ENCODE results near the gene PLXNB2. TPM values are rescaled to one million over a fixed set of nuclear protein-coding genes. Genes with fewer than 3 reads are reported as not detected.

PLXNB2 gene
- total RNA-seq, 1 donor from 2014 or later, result 46.0 TPM

DNA sequence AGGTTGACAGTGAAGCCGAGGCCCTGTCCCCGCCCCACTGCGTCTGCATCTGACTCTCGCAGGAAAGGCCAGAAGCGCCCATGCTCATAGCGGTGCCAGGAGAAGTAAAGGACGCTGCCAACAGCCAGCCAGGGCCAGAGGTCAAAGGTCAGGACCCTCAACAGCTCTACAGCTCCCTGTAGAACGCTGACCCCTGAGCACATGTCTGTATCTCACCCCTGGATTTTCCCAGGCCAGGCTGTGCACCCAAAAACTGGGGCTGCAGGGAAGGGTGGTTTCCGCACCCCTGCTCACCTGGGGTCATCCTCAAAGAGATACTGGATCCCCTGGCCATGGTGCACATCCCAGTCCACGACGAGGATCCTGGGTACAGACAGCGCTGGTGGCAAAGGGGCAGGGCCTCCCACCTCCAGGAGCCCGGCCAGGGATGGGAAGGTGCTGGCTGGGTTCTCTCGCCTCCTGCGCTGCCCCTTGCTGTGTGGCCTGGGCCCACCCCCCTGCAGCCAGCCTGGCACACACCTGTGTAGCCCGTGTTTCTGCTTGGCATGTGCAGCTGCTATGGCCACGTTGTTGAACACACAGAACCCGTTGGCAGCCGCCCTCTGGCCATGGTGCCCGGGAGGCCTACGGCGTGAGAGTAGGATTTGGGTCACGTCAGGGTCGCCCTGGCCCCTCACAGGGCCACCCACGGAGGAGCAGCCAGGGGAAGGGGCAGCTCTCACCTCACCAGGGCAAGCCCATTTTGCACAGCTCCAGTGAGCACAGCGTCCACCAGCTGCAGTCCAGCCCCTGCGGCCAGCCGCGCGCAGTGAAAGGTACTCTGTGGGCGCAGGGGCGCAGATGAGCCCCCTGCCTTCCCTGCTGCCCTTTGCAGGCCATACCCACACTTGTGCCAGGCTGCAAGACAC, 57.9 kb downstream of the PLXNB2 start:
- no peak for DNase-seq

DNA sequence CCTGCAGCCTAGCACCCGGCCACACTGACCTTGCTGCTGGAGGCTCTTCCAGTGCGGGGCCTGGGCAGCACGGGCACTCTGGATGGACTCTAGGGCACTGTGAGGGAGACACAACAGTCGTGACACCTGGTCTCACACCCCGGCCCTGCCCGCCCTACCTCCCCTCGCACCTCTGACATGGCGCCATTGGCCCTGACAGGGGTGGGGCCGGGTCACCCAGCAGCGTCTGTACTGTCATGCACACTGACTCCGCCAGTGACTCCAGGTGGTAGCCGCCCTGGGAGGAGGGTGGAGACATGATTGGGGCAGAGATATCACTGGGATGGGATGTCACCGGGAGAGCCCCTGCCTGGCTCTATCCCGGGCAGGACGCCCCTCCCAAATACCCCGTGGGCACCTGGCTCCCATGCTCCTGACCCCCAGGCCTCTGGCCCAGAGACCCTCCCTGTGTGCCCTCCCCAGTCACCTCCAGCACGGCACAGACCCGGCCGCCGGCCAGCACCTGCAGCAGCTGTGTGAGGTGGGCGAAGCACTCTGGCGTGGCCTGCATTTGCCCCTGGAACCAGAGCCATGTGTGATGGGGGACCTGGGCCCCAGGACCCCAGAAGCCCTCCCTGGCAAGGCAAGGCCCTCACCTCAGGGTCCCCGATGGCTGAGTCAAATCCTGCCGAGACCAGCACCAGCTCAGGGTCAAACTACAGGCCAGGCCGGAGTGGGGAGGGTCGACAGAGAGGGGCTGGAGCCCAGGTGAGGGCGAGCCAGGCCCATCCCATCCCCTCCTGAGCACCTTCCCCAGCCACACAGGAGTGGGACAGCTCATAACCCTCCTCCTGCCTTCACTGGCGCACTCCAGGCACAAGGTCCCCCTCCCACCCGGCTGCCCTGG, 59.0 kb downstream of the PLXNB2 start:
- no peak for DNase-seq

DNA sequence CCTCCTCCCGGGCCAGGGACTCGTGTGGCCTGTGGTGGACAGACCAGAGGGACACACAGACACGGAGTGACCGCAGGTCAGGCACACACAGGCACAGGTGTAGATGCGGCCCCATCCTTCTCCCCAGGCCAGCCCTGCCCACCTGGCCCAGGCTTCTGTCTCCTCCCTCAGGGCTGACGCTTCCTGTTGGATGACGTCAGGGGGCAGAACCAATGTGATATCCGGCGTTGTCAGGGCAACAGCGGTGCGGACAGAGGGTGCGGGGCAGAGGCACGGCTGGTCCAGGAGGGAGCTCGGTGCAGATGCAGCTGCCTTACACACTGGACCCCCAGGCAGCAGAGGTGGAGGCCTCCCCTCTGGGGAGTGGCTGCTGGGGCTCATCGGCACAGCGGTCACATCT, 59.7 kb downstream of the PLXNB2 start:
- DNase-seq, result no peak

DNA sequence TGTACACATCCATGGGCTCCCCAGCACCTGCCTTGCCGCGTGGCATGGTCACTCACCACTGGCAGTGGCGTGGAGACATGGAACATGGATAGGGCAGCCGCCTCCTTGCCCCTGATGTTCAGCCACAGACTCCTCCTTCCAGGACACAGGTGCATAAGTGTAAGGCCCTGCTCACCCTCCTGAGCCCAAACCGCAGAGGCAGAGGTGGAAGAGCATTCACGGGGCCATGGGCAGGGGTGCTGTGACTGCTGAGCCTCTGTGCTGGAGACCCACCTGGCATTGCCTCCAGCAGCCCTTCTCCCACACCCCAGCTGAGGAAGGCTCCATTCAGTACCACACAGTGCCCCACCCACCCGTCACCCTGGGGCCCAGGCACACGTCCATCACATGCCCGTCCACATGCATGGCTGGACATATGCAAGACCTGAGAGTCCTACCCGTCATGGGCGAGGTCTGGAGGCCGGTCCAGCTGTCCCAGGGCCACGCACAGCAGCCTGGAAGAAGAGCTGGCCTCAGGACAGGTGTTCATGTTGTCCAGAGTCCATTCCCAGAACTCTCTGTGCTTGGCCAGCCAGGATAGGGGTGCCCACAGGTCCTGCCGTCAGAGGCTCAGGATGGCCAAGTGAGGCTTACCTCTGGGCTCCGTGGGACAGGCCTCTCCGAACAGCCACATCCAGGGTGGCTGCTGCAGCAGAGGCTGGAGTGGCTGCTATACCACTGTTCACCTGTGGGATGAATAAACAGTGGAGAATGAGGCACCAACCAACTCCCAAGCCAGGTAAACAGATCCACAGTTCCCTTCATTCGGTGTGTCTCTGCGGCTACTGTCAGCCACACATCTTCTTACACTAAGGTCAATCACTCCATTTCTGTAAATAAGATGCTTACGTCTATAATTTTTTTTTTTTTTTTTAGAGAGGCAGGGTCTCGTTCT, 60.9 kb downstream of the PLXNB2 start:
- no peak for DNase-seq

DNA sequence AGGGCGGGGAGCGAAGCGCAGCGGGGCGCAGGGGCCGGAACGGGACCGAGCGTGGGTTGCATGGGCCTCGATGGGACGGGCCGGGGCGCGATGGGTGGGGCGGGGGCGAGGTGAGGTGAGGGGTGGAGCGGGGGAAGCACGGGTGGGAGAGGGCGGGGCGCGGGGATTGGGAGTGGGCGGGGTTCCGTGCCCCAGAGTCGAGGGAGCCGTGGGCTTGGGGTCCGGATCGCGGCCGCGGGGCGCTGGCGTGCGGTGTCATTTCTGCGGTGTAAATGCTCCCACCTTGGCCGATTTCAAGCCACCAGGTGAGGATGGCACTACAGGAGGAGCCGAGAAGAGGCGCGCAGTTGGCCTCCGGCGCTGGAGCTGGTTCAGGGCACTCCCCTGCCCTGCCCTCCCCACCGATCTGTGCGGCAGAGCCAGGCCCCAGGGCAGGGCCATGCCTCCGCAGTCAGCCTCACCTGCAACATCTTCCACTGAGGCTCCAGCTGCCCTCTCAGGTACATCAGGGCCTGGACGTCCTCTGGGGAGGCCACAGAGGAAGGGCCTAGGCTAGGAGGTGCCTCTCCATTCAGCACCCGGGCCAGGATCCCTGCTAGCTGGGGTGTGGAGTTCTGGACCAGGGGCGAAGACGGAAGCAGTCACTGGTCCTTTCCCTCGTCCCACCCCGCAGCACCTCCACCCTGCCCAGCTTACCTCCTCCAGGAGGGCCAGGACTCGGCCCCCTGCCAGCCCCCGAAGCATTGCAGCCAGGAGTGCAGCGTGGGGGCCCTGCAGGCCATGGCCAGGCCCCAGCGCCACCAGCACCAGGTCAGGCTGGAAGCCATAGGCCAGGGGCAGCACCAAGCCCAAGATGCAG, 62.0 kb downstream of the PLXNB2 start:
- DNase-seq, result no peak

DNA sequence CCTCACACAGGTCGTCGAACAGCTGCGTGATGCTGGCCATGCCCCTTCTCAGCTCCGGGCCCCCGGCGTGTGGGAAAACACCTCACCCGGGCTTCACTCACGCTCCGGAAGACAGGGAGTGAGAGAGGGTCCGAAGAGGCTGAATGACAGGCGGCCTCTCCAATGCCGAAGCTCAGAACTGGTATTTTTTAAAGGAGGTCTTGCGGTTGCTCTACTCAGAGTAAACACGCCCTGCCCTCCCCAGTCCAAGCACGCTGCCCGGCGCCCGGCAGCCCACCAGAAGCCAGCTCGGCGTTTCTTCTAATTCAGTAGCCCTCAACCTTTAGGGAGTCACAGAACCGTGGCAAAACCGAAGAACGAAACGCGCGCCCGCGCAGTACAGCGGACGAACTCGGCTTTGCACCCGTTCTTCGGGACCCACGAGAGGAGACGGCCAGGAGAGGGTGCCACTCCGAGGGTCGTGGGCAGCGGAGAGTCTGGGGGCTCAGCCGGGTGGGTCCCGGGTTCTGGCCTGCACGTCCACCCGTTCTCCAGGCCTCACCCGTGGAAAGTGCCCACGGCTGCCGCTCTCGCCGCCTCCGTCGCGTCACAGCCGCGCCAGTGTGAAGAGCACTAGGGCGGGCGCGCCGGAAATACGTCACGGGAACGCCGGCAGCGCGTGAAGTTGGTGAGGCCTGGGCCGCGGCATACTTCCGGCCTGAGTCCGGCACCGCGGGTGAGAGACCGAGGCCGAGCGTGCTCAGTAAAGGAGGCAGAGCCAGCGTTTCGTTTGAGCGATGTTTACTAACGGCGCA, 62.8 kb downstream of the PLXNB2 start, which contains the start of gene TUBGCP6:
Gene TUBGCP6, minus strand, starts transcription at position 604 of the 794 bp plus-strand sequence. Its CDS starts 564 bp downstream, at position 40.
- DNase-seq, result peak; percentile 89

DNA sequence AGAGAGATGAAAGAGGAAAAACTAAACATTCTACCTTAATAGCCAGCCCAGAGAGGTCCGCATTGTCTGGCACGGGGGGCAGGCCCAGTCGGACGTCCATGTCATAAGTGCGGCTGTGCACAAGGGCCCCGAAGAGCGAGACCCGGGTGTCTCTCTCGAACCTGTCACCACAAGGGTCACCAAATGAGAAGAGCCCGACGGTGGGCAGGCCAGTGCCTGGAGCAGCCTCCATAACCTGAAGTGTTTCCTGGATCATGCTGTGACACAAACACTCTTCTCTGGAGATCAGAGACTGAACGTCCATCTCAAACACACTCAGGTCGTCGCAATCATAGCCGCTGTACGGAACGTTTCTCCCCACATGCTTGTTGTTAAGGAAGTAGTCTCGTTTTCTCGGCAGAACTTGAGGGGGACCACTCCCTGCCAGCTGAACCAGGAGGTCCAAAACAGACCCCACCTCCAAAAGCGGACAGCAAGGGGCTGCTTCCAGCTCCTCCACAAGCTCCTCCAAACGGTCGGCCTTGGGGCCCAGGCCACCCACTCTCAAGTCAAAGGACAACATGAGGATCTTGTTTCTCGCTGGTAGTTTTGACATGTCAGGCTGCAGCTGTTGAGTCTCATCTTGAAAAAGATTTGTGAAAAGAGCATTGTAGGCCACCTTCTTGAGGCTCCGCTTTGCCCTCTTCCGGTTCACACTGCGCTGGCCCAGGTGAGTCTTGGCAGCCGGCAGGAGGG, 63.6 kb downstream of the PLXNB2 start:
- no peak for DNase-seq

DNA sequence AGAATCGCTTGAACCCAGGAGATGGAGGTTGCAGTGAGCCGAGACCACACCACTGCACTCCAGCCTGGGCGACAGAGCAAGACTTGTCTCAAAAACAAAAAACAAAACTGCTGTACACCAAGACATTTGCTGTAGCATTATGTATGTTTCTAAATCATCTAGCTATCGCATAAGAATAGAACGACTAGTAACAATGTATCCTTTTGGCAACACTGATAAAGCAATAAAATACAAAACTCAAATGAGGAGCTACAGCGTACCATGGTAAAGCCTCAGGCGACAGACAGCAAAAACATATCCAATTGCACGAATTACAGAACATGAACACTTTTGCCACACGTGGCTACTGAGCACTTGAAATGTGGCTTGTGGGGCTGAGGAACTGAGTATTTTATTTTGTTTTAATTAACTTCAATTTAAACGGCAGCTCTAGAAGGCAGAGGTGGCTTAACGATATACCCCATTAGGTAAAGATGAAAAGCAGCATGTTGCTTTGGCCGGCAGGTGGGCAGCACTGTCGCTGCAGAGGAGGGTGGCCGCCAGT, 65.0 kb downstream of the PLXNB2 start:
- no peak for DNase-seq

DNA sequence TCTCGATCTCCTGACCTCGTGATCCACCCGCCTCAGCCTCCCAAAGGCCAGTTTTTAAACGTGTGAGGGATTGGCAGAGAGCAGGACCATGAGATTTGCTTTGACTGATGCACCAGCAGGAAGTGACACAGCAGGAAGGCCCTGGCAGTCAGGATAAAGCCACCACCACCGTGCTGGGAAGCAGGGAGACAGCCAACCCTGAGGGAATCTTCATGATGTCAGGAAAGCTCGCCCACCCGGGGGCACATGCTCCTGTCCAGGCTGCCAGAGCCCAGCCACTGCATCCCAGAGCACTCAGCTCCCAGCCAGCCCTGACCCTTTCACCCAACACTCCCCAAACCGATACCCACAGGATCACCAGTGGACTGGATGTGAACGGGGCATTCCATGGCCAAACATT, 68.7 kb downstream of the PLXNB2 start:
- DNase-seq, result no peak

DNA sequence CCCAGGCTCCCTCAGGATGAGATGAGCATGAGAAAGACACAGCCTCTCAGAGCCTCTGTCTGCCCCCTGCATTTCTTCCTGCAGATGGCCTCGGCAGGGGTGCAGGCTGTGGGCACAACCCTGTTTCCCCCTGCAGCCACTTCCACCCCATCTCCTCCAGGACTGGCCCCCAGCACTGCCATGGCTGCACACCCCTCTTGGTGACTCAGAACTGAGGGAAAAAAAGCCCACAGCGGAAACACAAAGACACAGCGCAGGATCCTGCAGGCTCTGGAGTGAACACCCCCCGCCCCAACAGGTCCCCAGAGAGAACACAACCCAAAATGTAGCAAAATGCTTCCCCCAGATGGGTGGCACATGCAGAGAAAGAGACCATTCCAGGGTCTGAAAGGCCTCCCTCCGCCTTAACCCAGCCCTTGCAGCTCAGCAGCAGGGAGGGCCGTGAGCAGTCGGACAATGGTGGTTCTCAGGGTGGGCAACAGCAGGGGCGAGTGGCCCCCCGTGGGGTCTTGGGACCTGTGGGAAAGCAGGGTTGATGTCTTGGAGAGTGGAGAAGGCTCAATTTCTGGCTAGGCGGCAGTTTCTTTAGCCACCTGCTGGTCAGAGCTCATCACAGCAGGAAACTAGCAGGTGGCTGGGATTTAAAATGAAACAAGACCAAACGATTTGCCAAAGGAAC, 70.6 kb downstream of the PLXNB2 start:
- no peak for DNase-seq

DNA sequence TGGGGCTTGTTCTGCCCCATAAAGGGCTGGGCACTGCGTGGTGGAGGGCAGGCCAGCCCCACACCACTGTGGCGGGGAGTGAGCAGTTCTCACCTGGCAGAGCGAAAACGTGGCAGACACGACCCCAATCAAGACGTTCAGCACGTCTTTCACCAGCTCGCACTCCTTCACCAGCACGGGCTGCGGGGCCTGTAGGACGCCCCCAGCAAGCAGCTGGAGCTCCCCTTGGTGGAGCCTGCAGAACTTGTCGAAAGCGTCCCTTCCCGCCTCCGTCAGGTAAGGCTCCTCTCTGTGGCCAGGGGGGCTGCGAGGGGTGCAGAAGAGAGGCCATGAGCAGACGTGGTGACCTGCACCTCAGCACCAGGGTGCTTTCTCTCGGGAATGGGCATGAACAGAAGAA, 74.2 kb downstream of the PLXNB2 start:
- DNase-seq, result no peak

DNA sequence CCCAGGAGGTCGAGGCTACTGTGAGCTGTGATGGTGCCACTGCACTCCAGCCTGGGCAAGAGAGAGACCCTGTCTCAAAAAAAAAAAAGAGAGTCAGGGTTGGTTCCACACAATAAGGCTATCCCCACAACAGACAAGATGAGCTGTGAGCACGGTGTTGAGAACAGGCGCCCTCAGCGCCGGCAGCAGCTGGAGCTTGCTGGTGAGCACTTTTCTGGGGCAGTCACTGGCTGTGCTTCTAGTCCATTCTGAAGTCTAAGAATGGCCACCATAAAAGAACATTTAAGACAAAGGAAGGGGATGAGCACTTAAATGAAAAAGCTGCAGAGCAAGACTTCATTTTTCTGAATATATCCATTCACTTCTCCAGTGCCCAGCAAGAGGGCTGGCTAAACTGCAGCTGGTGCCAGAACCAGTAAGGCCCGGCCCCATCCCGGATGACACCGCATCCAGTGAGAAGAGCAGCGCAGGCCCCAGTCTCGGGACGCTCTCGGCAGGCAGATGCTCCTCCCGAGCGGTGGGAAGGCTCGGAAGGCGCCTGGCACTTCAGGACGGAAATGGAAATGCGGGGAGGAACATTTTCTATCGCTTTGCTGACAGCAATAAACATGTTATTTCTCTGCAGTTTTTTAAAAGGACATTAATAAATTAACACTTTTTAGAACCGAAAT, 74.8 kb downstream of the PLXNB2 start:
- no peak for DNase-seq

DNA sequence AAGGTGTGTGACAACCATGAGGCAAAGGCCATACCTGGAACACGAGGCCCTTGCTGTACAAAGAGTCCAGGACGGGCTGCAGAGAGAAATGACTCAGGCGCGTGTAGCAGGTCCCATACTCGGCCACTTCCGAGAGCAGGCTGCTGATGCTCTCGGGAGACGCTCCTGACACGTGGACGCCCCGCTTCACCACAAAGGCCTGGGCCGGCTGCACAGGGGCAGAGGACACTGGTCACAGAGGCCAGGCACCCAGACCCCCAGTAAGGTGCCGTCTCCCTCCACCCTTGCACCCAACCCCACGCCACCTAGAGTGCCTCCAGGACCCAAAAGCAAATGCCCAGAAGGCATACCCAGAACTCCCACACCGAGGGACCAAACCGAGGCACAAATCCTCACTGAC, 78.1 kb downstream of the PLXNB2 start:
- no peak for DNase-seq

DNA sequence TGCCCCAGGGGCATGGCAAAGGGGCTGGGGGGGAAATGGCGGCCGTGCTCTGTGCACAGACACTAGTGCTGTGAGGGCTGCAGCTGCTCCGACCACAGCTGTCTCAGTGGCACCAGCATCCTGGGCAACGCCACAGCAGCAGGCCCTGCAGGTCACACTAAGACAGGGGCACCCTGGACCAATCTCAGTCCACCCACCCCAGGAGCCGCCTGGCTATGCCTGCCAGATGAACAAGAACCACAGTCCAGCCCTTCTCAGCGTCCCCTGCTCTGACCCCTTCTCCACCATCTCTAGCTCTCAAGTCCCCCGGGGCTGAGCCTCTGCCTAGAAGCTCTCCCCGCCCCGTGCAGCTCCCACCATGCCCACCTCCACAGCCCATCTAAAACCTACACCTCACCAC, 79.1 kb downstream of the PLXNB2 start:
- no peak for DNase-seq

DNA sequence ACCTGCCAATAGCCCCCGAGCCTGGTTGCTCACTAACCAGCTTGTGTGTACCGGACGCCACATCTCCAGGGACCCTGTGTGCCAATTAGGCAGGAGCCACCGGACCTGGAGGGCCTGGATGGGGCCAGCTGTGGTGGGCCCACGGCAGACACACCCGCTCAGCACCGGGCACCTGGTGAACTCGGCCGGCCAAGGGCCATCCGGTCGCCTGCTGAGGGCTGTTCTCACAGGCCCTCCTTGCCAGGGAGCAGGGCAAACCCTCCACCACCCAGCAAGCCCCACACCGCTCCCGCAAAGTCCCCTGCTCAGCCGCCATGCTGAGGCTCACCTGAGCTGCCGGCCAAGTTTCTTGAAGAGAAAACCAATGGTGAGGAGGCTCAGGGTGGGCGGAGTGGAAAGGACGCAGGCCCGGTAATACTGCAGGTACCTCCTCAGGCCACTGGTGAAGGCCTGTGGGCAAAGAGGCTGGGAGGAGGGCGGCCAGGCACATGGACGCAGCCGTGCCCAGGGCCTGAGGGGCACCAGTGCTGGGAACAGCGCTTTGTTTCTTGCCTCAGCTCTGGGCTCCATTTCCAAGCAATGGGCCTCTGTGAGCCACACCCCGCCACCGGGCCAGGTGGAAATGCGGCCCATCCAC, 79.7 kb downstream of the PLXNB2 start:
- DNase-seq, result no peak

DNA sequence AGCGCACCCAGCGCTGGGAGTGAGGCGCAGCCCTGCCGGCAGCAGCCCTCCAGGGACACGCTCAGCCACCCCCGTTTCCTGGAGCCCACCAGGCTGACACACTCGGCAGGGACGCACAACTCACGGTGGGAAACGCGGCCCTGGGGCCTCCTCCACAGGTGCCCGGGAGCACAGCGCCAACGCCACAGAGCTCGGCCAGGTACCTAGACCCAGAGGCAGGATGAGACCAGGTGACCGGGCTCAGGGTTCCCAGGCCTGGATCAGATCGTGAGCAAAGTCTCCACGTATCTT, 80.6 kb downstream of the PLXNB2 start:
- DNase-seq, result no peak

DNA sequence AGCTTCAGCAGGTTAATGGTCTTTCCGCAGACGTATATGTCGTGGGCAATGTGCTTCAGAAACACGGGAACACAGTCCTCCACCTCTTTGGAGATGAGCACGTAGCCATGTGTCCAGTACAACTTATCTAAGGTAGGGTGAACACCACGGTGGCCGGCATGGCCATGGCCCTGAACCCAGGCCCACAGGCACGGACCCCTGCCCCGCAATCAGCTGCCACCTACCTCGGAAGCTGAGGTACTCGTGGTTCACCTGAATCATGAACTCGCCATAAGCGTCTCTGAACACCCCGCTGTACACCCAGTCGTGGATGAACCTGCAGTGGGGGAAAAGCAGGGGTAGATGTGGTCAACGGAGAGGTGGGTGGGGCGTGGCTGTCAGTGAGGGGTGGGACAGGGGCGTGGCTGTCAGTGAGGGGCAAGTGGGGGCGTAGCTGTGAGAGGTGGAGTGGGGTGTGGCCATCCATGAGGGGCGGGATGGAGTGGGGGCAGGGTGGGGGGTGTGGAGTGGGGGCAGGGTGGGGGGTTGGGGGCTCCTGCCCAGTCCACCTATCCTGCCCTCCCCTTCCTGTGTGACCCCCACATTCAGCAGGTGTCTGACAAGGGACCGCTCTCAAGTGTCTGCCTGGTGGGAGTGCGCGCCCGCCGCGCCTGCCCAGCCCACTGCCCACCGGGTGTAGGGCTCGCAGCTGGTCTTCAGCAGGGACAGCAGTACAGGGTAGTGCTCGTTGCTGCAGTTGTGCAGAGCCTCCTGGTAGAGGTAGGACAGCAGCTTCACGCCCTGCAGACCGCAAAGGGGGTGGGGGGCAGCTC, 81.2 kb downstream of the PLXNB2 start:
- no peak for DNase-seq
